ENCODE measurements around the gene LRRC23. TPM values are rescaled to one million over a fixed set of nuclear protein-coding genes. Genes with fewer than 3 reads are reported as not detected.

The LRRC23 gene
- total RNA-seq, 1 donor from 2014 or later = 11.6 TPM

- TF ChIP-seq CTCF (IDR thresholded peaks at IDR 0.05; ENCODE audit: borderline replicate concordance) = no peak
- no peaks in the 10 kb centered on the region for H3K36me3 ChIP-seq
- no peak overlapping the region for H3K27ac ChIP-seq (replicated peaks)
- no peak overlapping the region for H3K4me3 ChIP-seq
- H3K9me3 ChIP-seq (replicated peaks) = no peaks in the 10 kb centered on the region
- intact Hi-C loops (cut with micrococcal nuclease) = no loop called here
- no peak for DNase-seq
- H3K27me3 ChIP-seq (ENCODE audit: low read depth) = no peaks in the 10 kb centered on the region
- H3K4me1 ChIP-seq = peaks cover 37% of the 10 kb centered on the region
Measured at GRCh38 chr12:6923003-6923732, 18.5 kb downstream of the LRRC23 start.

GRCh38 chr12:6923851-6924250 lies 19.2 kb downstream of the LRRC23 start:
- Histone ChIP-seq H3K27ac (replicated peaks) (peak overlapping the region; percentile 97), H3K36me3 (no peaks in the 10 kb centered on the region), H3K9me3 (replicated peaks) (no peaks in the 10 kb centered on the region), H3K27me3 (ENCODE audit: low read depth) (no peaks in the 10 kb centered on the region), H3K4me3 (no peak overlapping the region), H3K4me1 (peaks cover 44% of the 10 kb centered on the region)
- intact Hi-C loops (cut with micrococcal nuclease) = no loop called here
- no peak for TF ChIP-seq CTCF (IDR thresholded peaks at IDR 0.05; ENCODE audit: borderline replicate concordance)
- no peak for DNase-seq

GRCh38 chr12:6925239-6925539 lies 20.6 kb downstream of the LRRC23 start:
- intact Hi-C loops (cut with micrococcal nuclease) = no loop called here
- H3K4me3 ChIP-seq = peak overlapping the region; percentile 92
- peak overlapping the region; percentile 97 for H3K27ac ChIP-seq (replicated peaks)
- no peak for DNase-seq
- H3K36me3 ChIP-seq = no peaks in the 10 kb centered on the region
- no peaks in the 10 kb centered on the region for H3K9me3 ChIP-seq (replicated peaks)
- no peaks in the 10 kb centered on the region for H3K27me3 ChIP-seq (ENCODE audit: low read depth)
- TF ChIP-seq CTCF (IDR thresholded peaks at IDR 0.05; ENCODE audit: borderline replicate concordance) = no peak
- peaks cover 57% of the 10 kb centered on the region for H3K4me1 ChIP-seq

- Histone ChIP-seq H3K4me3 (peak overlapping the region; percentile 92), H3K27me3 (ENCODE audit: low read depth) (no peaks in the 10 kb centered on the region), H3K36me3 (no peaks in the 10 kb centered on the region), H3K4me1 (peaks cover 62% of the 10 kb centered on the region), H3K9me3 (replicated peaks) (no peaks in the 10 kb centered on the region), H3K27ac (replicated peaks) (peak overlapping the region; percentile 97)
- DNase-seq = peak; percentile 73
- TF ChIP-seq CTCF (IDR thresholded peaks at IDR 0.05; ENCODE audit: borderline replicate concordance) = peak; percentile 22
- intact Hi-C loops (cut with micrococcal nuclease) = no loop called here
Measured at GRCh38 chr12:6925540-6926279, 21.1 kb downstream of the LRRC23 start.

GRCh38 chr12:6927379-6928021 lies 22.9 kb downstream of the LRRC23 start, which contains the start of gene ATN1:
ATN1 (plus strand) TSS chr12:6927959; CDS start chr12:6934002, 6,043 bp downstream.
- no peak for TF ChIP-seq CTCF (IDR thresholded peaks at IDR 0.05; ENCODE audit: borderline replicate concordance)
- DNase-seq = peak; percentile 86
- Histone ChIP-seq H3K36me3 (no peaks in the 10 kb centered on the region), H3K4me3 (peak within 1 kb of the TSS; percentile 92), H3K9me3 (replicated peaks) (no peaks in the 10 kb centered on the region), H3K4me1 (peaks cover 80% of the 10 kb centered on the region), H3K27ac (replicated peaks) (peak within 1 kb of the TSS; percentile 97), H3K27me3 (ENCODE audit: low read depth) (no peaks in the 10 kb centered on the region)
- intact Hi-C loops (cut with micrococcal nuclease) = no loop called here

All from left ventricle myocardium inferior (tissue), 1 donor.